ENCODE results near the gene LRRC8C. TPM values are rescaled to one million over a fixed set of nuclear protein-coding genes. Genes with fewer than 3 reads are reported as not detected.

LRRC8C gene
- total RNA-seq, 1 experiment from 2014 or later: 1.2 TPM

Other genes starting within 250 kb of the LRRC8C start
- 15.9 and 18.0 TPM in 2 replicates for gene LRRC8B, start 108.3 kb upstream of the LRRC8C start, total RNA-seq (2014; rRNA removed; shearing (Covaris generic))
- 44.9 and 46.7 TPM in 2 replicates for gene LRRC8D, start 187.9 kb downstream of the LRRC8C start, total RNA-seq (2014; rRNA removed; shearing (Covaris generic))